OCI-LY7 (cell line): ENCODE results near the gene OR6N1.

Experiments used
- CTCF ChIP-seq: fragments of 200-600 bp; sonication (generic); conservative IDR thresholded peaks from 2 replicates; pipeline ENCODE4 v1.5.1; 2014; ENCODE audit warnings: mild to moderate bottlenecking, antibody characterized with exemption, low read length, moderate library complexity, mixed read lengths
- EZH2phosphoT487 ChIP-seq: fragments of 200-600 bp; sonication (generic); IDR thresholded peaks from 2 replicates; pipeline ENCODE4 v1.6.1; 2018; ENCODE audit warnings: low read depth, borderline replicate concordance, mild to moderate bottlenecking, mixed run types, antibody characterized with exemption, low read length, moderate library complexity, mixed read lengths

GRCh38 chr1:158812336-158812735, 40.3 kb upstream of the OR6N1 start:
- TF ChIP-seq CTCF (no peak), EZH2phosphoT487 (no peak)
